Activated T-helper 1 cell treated with anti-CD3 and anti-CD28 coated beads, Interleukin-12 subunit alpha, Interleukin-12 subunit beta, Interleukin-2, Interleukin-4 antibody, amounts not matched to agents 30 ng/mL and 10 ng/mL and 1 ng/mL, durations not matched to agents 14 hours and 24 hours and 36 hours (primary cell): ENCODE measurements around the gene THAP7. TPM values are rescaled to one million over a fixed set of nuclear protein-coding genes. Genes with fewer than 3 reads are reported as not detected.
A peak's percentile ranks its signal among the peaks of the same experiment; 100 is the strongest.

Experiments used
- DNase-seq: peaks from one replicate; pipeline ENCODE4 v3.0.0; 2021; ENCODE audit warnings: low spot score
- H3K27ac Mint-ChIP-seq: one replicate; pipeline ENCODE4 v1.8.0; 2021; ENCODE audit warnings: mild to moderate bottlenecking, mixed read lengths
- H3K27me3 Mint-ChIP-seq: one replicate; pipeline ENCODE4 v1.8.0; 2022; ENCODE audit warnings: mild to moderate bottlenecking, moderate library complexity, mixed read lengths; ENCODE audit not compliant: insufficient read depth
- H3K36me3 Mint-ChIP-seq: one replicate; pipeline ENCODE4 v1.8.0; 2021; ENCODE audit warnings: low read depth, mixed read lengths
- H3K4me1 Mint-ChIP-seq: one replicate; pipeline ENCODE4 v1.8.0; 2021; ENCODE audit warnings: low read depth, mixed read lengths
- H3K4me3 Mint-ChIP-seq: one replicate; pipeline ENCODE4 v1.8.0; 2021; ENCODE audit warnings: mild to moderate bottlenecking, moderate library complexity, mixed read lengths
- H3K9me3 Mint-ChIP-seq: one replicate; pipeline ENCODE4 v1.8.0; 2021; ENCODE audit warnings: mixed read lengths
- intact Hi-C: fragments of 100-400 bp; cut with micrococcal nuclease; formaldehyde crosslinking; loops from one replicate; pipeline ENCODE4 v1.15.1; 2024
- total RNA-seq: library from RNA; stranded (reverse); gene quantifications from 2 replicates; pipeline ENCODE4 v1.2.3, GENCODE V29; 2022

The THAP7 gene
- total RNA-seq, 1 donor from 2014 or later: 35.1 TPM

- H3K36me3 Mint-ChIP-seq: no peaks in the 10 kb centered on the region
- H3K9me3 Mint-ChIP-seq: no peaks in the 10 kb centered on the region
- no peak overlapping the region for H3K4me3 Mint-ChIP-seq
- intact Hi-C loops: no loop called here
- DNase-seq: no peak
- no peak overlapping the region for H3K27ac Mint-ChIP-seq
- peaks cover 13% of the 10 kb centered on the region for H3K27me3 Mint-ChIP-seq
- peaks cover 7% of the 10 kb centered on the region for H3K4me1 Mint-ChIP-seq
These were observed 25.1 kb upstream of the THAP7 start for GRCh38 chr22:21026783-21027692.

- H3K27me3 Mint-ChIP-seq: peaks cover 12% of the 10 kb centered on the region
- peaks cover 7% of the 10 kb centered on the region for H3K4me1 Mint-ChIP-seq
- DNase-seq: no peak
- H3K36me3 Mint-ChIP-seq: no peaks in the 10 kb centered on the region
- no peak overlapping the region for H3K4me3 Mint-ChIP-seq
- no peaks in the 10 kb centered on the region for H3K9me3 Mint-ChIP-seq
- peak overlapping the region; percentile 9 for H3K27ac Mint-ChIP-seq
- intact Hi-C loops: no loop called here
These were observed 24.1 kb upstream of the THAP7 start for GRCh38 chr22:21025763-21026755.

GRCh38 chr22:21025266-21025665 lies 23.3 kb upstream of the THAP7 start:
- no peak overlapping the region for H3K4me3 Mint-ChIP-seq
- intact Hi-C loops: no loop called here
- peak overlapping the region; percentile 34 for H3K27ac Mint-ChIP-seq
- no peaks in the 10 kb centered on the region for H3K36me3 Mint-ChIP-seq
- H3K9me3 Mint-ChIP-seq: no peaks in the 10 kb centered on the region
- H3K27me3 Mint-ChIP-seq: peaks cover 5% of the 10 kb centered on the region
- H3K4me1 Mint-ChIP-seq: peaks cover 7% of the 10 kb centered on the region
- no peak for DNase-seq

- H3K27me3 Mint-ChIP-seq: no peaks in the 10 kb centered on the region
- no peaks in the 10 kb centered on the region for H3K9me3 Mint-ChIP-seq
- H3K4me3 Mint-ChIP-seq: no peak overlapping the region
- H3K4me1 Mint-ChIP-seq: peaks cover 7% of the 10 kb centered on the region
- H3K27ac Mint-ChIP-seq: no peak overlapping the region
- H3K36me3 Mint-ChIP-seq: no peaks in the 10 kb centered on the region
- no peak for DNase-seq
- intact Hi-C loops: no loop called here
These were observed 21.2 kb upstream of the THAP7 start for GRCh38 chr22:21022955-21023614.

- Mint-ChIP-seq H3K27ac (no peak overlapping the region), H3K4me3 (no peak overlapping the region), H3K27me3 (no peaks in the 10 kb centered on the region), H3K36me3 (no peaks in the 10 kb centered on the region), H3K4me1 (peaks cover 7% of the 10 kb centered on the region), H3K9me3 (no peaks in the 10 kb centered on the region)
- DNase-seq: no peak
- intact Hi-C loops: no loop called here
These were observed 20.6 kb upstream of the THAP7 start for GRCh38 chr22:21022507-21022906.

- Mint-ChIP-seq H3K36me3 (no peaks in the 10 kb centered on the region), H3K4me3 (no peak overlapping the region), H3K27ac (no peak overlapping the region), H3K4me1 (peaks cover 7% of the 10 kb centered on the region), H3K9me3 (no peaks in the 10 kb centered on the region), H3K27me3 (no peaks in the 10 kb centered on the region)
- intact Hi-C loops: no loop called here
- DNase-seq: no peak
These were observed 19.0 kb upstream of the THAP7 start for GRCh38 chr22:21020802-21021429.

- Mint-ChIP-seq H3K4me1 (peaks cover 15% of the 10 kb centered on the region), H3K9me3 (no peaks in the 10 kb centered on the region), H3K27me3 (peaks cover 4% of the 10 kb centered on the region), H3K4me3 (no peak overlapping the region), H3K36me3 (no peaks in the 10 kb centered on the region), H3K27ac (no peak overlapping the region)
- no peak for DNase-seq
- intact Hi-C loops: no loop called here
These were observed 16.4 kb upstream of the THAP7 start for GRCh38 chr22:21018314-21018713.

GRCh38 chr22:21016644-21017420 lies 14.9 kb upstream of the THAP7 start:
- peak overlapping the region; percentile 26 for H3K27ac Mint-ChIP-seq
- peaks cover 15% of the 10 kb centered on the region for H3K4me1 Mint-ChIP-seq
- no peak overlapping the region for H3K4me3 Mint-ChIP-seq
- no peaks in the 10 kb centered on the region for H3K36me3 Mint-ChIP-seq
- no peaks in the 10 kb centered on the region for H3K9me3 Mint-ChIP-seq
- peaks cover 5% of the 10 kb centered on the region for H3K27me3 Mint-ChIP-seq
- DNase-seq: no peak
- intact Hi-C loops: no loop called here

- Mint-ChIP-seq H3K4me3 (no peak overlapping the region), H3K27ac (no peak overlapping the region), H3K36me3 (no peaks in the 10 kb centered on the region), H3K4me1 (peaks cover 15% of the 10 kb centered on the region), H3K9me3 (no peaks in the 10 kb centered on the region), H3K27me3 (peaks cover 5% of the 10 kb centered on the region)
- DNase-seq: no peak
- intact Hi-C loops: no loop called here
These were observed 13.6 kb upstream of the THAP7 start for GRCh38 chr22:21015466-21016006.

GRCh38 chr22:21014726-21015465 lies 13.0 kb upstream of the THAP7 start, which contains the start of gene P2RX6:
Gene P2RX6, plus strand, starts transcription at chr22:21015165. Its CDS starts 10 bp downstream, at chr22:21015175.
- peak within 1 kb of the TSS; percentile 67 for H3K4me3 Mint-ChIP-seq
- peaks cover 15% of the 10 kb centered on the region for H3K4me1 Mint-ChIP-seq
- no peak for DNase-seq
- H3K9me3 Mint-ChIP-seq: no peaks in the 10 kb centered on the region
- H3K27ac Mint-ChIP-seq: peak within 1 kb of the TSS; percentile 63
- peaks cover 5% of the 10 kb centered on the region for H3K27me3 Mint-ChIP-seq
- H3K36me3 Mint-ChIP-seq: no peaks in the 10 kb centered on the region
- intact Hi-C loops: loop anchor here (1.0 kb wide), 3 partner anchors 13 to 33 kb away; partner anchors contain the start of genes LRRC74B, LZTR1 and THAP7
